GM19438 (cell line): ENCODE measurements around the gene CDC5L.

ENCODE experiments used
- ATAC-seq: cut with Tn5 transposase; IDR thresholded peaks from one replicate; pipeline ENCODE4 v1.9.1; 2021; ENCODE audit warnings: low read depth; ENCODE audit not compliant: unreplicated experiment

The CDC5L gene

DNA sequence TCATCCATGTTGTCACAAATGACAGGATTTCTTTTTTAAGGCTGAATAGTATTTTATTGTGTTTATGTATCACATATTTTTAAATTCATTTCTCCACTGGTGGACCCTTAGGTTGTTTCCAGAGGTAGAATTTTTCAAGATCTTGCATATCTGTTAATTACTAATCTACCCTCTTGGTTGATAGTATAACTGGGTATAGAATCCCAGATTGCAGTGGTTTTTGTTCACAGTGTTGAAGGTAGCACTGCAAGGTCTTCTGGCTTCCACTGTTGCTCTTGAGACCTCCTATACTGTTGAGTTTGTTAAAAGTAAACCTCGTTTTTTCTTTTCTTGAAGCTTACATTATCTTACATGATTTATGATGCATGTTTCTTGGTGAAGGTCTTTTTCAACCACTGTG, 22.9 kb downstream of the CDC5L start:
- ATAC-seq: no peak

- ATAC-seq: no peak
Measured at GRCh38 chr6:44411141-44411540, 23.6 kb downstream of the CDC5L start.

DNA sequence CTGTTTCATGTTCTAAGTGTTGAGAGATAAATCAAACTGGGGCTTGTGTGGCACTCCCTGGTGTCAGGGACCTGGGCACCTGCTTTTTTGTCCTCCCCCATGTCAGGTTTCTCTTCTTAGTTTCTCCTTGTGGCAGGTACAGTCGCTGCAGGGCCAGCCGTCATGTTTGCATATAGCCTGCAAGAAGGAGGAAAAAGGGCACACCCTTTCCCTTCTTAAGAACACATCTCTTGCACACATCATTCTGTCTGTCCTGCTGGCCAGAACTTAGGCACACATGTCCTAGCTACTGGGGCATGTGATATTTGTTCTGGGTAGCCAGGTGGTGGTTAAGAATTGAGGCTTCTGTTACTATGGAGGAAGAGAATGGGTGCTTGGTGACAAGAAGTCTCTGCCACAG, 27.9 kb downstream of the CDC5L start:
- no peak for ATAC-seq

- no peak for ATAC-seq
Measured at GRCh38 chr6:44415873-44416502, 28.5 kb downstream of the CDC5L start.

DNA sequence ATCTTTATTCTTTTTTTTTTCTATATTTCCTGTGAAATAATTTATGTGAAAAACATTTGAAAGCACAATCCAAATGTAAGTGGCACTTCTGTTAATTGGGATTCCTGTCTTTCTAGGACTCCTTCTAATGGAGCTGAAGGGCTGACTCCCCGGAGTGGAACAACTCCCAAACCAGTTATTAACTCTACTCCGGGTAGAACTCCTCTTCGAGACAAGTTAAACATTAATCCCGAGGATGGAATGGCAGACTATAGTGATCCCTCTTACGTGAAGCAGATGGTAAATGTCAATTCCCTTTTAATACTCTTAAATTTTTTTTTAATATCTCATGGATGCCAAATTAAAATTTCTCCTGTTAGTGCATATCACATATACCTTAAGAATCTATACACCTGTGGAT, 35.0 kb downstream of the CDC5L start:
- ATAC-seq: no peak

- ATAC-seq: no peak
Measured at GRCh38 chr6:44423306-44423705, 35.8 kb downstream of the CDC5L start.

DNA sequence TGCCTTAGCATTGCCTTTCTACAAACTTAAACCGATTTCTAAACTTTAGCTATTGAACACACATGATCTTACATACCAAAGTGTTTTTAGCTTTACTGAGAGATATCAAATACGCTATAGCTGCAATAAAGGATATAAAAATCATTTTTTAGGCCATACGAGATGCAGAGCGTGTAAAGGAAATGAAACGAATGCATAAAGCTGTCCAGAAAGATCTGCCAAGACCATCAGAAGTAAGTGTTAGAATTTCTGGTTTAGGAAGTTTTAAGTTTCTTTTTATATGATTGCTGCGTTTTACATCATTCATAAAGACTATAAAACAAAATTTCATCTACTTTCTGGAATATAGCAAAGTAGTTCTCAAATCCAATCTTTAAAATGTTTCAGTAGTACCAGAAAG, 38.4 kb downstream of the CDC5L start:
- ATAC-seq: no peak

DNA sequence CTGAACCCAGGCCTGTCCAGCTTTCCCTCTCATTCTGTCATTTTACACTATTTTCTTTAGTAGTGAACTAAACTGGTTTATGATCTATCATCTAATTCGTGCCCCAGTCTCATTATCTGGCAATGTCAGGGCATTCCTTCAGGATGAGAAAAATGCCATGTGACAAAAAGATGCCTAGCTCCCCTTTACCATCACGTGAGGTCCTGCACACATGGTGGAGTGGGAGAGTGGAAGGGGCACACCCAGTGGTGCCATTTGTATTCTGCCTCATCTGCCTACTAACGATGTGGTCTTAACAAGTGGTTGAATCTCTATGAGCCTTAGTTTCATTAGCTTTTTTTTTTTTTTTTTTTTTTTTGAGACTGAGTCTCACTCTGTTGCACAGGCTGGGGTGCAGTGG, 41.2 kb downstream of the CDC5L start:
- no peak for ATAC-seq

GRCh38 chr6:44430326-44430725, 42.8 kb downstream of the CDC5L start:
- ATAC-seq: no peak

- ATAC-seq: no peak
Measured at GRCh38 chr6:44431118-44431725, 43.7 kb downstream of the CDC5L start.

- no peak for ATAC-seq
Measured at GRCh38 chr6:44432227-44432626, 44.7 kb downstream of the CDC5L start.

DNA sequence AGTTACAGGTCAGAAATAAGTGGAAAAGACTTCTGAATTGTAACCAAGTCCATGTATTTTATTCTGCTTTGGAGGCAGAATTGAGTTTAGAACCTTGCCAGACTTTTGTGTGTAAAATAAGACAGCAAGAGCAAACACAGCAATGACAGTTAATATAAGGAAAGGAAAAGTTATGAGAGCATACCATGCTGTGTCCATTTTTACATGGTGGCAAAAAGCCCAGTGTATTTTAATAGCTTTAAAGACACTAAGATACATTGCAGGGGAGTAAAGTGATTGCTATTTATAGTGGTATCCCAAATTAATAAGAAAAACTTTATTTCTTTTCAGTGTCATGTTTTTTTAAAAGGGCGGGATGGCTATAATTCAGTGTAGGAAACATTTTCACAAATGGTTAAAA, 45.2 kb downstream of the CDC5L start:
- no peak for ATAC-seq

GRCh38 chr6:44435500-44435899, 48.0 kb downstream of the CDC5L start:
- no peak for ATAC-seq

DNA sequence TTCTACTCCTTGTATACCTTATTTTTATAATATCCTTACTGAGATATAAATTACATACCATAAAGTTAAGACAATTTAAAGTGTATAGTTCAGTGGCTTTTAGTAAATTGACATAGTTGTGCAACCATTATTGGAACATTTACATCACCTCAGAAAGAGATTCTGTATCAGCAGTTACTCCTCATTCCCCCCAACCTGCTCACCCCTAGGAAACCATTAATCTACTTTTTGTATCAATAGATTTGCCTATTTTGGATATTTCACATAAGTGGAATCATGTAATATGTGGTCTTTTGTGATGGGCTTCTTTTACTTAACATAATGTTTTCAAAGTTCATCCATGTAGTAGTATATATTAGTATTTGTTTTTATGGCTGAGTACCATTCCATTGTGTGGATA, 51.3 kb downstream of the CDC5L start:
- ATAC-seq: no peak

- ATAC-seq: no peak
Measured at GRCh38 chr6:44439270-44440045, 52.0 kb downstream of the CDC5L start.

DNA sequence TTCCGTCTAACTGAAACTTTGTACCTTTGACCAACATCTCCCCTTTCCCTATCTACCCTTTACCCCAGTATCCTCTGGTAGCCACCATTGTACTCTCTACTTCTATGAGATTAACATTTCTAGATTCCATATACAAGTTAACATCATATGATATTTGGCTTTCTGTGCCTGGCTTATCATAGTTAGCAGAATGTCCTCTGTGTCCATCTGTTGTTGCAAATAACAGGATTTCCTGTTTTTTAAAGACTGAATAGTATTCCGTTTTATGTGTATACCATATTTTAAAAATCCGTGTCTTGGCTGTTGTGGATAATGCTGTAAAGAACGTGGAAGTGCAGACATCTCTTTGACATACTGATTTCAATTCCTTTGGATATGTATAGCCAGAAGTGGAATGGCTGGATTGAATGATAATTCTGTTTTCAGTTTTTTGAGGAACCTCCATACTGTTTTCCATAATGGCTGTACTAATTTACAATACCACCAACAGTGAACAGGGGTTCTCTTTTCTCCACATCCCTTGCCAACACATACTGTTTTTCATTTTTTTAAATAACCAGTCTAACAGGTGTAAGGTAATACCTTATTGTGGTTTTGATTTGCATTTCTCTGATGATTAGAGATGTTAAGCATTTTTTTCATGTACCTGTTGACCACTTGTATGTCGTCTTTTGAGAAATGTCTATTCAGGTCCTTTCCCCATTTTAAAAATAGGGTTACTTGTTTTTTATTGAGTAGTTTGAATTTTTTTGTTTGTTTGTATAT, 53.8 kb downstream of the CDC5L start:
- ATAC-seq: no peak

DNA sequence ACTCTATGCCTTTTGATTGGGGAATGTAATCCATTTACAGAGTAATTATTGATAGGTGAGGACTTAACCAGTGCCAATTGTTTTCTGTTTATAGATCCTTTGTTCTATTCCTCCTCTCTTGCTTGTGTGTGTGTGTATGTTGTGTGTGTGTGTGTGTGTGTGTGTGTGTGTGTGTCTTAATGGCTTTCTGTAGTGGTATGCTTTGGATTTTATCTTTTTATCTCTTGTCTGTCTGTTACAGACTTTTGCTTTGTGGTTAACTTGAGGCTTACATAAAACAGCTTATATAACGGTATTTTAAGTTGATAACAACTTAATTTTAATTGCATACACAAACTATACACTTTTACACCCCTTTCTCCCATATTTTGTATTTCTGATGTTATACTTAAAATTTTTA, 54.7 kb downstream of the CDC5L start:
- no peak for ATAC-seq

GRCh38 chr6:44442833-44443444, 55.4 kb downstream of the CDC5L start:
- ATAC-seq: no peak

DNA sequence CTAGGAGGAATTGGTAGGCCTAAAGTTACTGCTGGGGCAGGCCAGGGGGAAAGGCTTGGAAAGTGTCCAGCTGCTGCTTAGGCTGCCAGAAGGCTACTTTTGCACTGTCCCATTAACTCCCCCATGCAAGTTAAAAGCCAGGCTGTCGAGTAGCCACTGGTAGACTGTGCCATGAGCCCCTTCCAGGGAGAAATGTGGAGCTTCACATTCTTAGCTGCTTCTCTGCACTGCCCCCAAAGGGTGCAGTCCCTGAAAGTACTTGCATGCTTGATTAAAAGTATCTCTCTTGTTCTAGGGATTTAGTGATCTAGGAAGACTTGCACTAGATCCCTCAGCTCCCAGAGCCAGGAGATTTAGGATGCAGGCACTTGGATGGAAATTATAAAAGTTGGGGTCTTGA, 57.3 kb downstream of the CDC5L start:
- ATAC-seq: no peak

GRCh38 chr6:44446626-44447300, 59.3 kb downstream of the CDC5L start:
- no peak for ATAC-seq
